Measurements from ENCODE around the gene PRUNE2.

PRUNE2 gene

DNA sequence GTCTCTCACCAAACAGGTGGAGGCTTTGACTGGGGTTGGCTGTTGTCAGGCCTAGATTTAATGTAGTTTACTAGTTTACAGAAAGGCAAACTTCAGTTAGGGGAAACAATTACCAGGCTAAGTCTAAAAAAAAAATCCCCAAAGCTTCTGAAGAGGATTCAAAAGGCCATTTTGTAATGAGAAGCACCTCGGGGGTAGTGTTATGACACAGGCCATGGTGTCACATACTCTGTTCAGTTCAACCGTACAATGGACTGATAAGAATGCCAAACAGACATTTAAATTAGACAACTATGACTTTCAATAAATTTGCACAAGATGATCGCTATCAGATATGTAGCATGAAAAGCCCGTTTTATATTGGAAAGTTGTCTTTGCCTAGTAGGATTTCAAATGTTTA is 261.7 kb downstream of the PRUNE2 start:
- no peak overlapping the region for H3K4me3 Mint-ChIP-seq
- ATAC-seq (ENCODE audit: low read depth) = no peak
- H3K27ac Mint-ChIP-seq = no peak overlapping the region
- H3K36me3 Mint-ChIP-seq = no peaks in the 10 kb centered on the region
- H3K27me3 Mint-ChIP-seq = no peaks in the 10 kb centered on the region
- no peaks in the 10 kb centered on the region for H3K9me3 Mint-ChIP-seq
- DNase-seq (ENCODE audit: low spot score in 2 of 2) = no peak
- peaks cover 10% of the 10 kb centered on the region for H3K4me1 Mint-ChIP-seq

DNA sequence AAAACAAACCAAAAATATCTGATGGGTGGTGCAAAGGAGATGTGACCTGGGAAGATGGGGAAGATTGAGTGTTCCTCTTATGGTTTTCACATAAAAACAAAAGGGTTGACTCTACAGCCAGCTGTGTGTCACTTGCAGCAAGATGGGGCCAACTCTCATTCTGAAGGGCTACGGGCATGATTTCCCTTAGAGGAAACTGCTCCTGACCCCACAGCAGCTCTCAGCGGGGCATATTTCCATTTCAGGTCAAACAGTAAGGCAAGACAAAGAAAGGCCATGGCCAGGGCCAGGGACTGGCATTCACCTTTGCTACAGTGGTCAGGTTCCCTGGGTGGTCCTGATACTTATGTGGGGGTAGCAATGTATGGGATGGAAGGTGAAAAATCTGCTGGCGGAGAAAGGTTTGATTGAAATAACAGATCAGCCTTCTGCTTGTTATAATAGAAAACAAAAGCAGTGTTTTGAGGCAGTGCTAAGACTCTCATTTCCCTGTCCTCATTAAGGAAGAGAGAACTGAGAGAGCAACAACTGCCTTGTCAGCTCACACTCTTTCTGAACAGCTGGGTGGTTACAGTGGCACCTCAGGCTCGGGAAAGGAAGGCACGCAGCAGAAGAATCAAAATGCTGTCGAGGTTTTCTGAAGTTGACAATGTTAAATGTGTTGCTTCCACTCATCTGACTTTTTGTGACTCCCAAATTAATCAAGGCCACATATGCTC is 262.4 kb downstream of the PRUNE2 start:
- H3K4me3 Mint-ChIP-seq = no peak overlapping the region
- H3K36me3 Mint-ChIP-seq = no peaks in the 10 kb centered on the region
- no peak overlapping the region for H3K27ac Mint-ChIP-seq
- H3K4me1 Mint-ChIP-seq = peaks cover 10% of the 10 kb centered on the region
- no peaks in the 10 kb centered on the region for H3K9me3 Mint-ChIP-seq
- DNase-seq (ENCODE audit: low spot score in 2 of 2) (no peak), ATAC-seq (ENCODE audit: low read depth) (peak; percentile 88)
- H3K27me3 Mint-ChIP-seq = no peaks in the 10 kb centered on the region

GRCh38 chr9:76642701-76643209 is 263.2 kb downstream of the PRUNE2 start:
- ATAC-seq (ENCODE audit: low read depth) = no peak
- H3K4me3 Mint-ChIP-seq = no peak overlapping the region
- peaks cover 10% of the 10 kb centered on the region for H3K4me1 Mint-ChIP-seq
- H3K36me3 Mint-ChIP-seq = no peaks in the 10 kb centered on the region
- H3K27me3 Mint-ChIP-seq = no peaks in the 10 kb centered on the region
- no peak for DNase-seq (ENCODE audit: low spot score in 2 of 2)
- H3K27ac Mint-ChIP-seq = no peak overlapping the region
- H3K9me3 Mint-ChIP-seq = no peaks in the 10 kb centered on the region

- Mint-ChIP-seq H3K36me3 (no peaks in the 10 kb centered on the region), H3K9me3 (no peaks in the 10 kb centered on the region), H3K27ac (no peak overlapping the region), H3K4me1 (peaks cover 10% of the 10 kb centered on the region), H3K4me3 (no peak overlapping the region), H3K27me3 (no peaks in the 10 kb centered on the region)
- ATAC-seq (ENCODE audit: low read depth) (no peak), DNase-seq (ENCODE audit: low spot score in 2 of 2) (no peak)
Measured at GRCh38 chr9:76642074-76642473, 263.8 kb downstream of the PRUNE2 start.

DNA sequence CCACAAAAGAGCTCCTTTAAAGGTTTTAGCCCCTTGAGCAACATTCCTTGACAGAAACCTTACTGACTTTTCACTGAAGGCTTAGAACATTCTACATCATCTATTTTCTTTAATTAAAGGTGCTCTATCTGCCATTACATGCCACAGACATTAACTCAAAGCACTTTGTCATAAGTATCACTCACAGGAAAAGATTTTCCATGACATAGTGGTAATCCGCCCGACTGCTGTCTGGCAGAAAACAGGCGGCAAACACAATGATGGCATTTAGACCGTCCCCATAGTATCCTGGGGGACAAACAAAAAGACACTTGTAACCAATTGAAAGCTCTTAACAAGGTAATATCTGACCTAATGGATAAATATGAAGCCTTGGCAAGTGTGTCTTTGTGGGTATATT is 267.9 kb downstream of the PRUNE2 start:
- Mint-ChIP-seq H3K9me3 (no peaks in the 10 kb centered on the region), H3K27ac (no peak overlapping the region), H3K4me3 (no peak overlapping the region), H3K4me1 (peaks cover 4% of the 10 kb centered on the region), H3K27me3 (no peaks in the 10 kb centered on the region), H3K36me3 (no peaks in the 10 kb centered on the region)
- no peak for ATAC-seq (ENCODE audit: low read depth)
- DNase-seq (ENCODE audit: low spot score in 2 of 2) = no peak

DNA sequence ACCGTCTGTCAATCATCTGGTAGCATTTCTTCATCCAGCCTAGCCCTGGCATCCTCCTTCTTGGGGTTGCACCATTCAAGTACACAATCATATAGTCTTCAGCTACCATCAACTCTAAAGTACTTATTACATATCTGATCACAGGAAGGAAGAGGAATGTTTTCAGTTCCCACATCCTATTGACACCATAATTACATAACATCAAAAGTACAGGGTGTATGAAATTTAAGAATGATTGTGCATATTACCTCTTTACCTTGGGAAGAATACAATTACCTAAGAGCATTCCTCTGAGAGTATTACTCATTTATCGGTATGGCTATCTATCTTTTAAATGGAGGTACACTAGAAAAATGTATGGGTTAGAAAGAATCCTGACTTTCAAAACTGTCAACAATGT is 268.5 kb downstream of the PRUNE2 start:
- Mint-ChIP-seq H3K27ac (no peak overlapping the region), H3K4me1 (no peaks in the 10 kb centered on the region), H3K27me3 (no peaks in the 10 kb centered on the region), H3K36me3 (no peaks in the 10 kb centered on the region), H3K4me3 (no peak overlapping the region), H3K9me3 (no peaks in the 10 kb centered on the region)
- DNase-seq (ENCODE audit: low spot score in 2 of 2) (no peak), ATAC-seq (ENCODE audit: low read depth) (no peak)

GRCh38 chr9:76634356-76635054 is 271.4 kb downstream of the PRUNE2 start:
- Mint-ChIP-seq H3K4me3 (no peak overlapping the region), H3K27me3 (no peaks in the 10 kb centered on the region), H3K4me1 (peaks cover under 1% of the 10 kb centered on the region), H3K27ac (no peak overlapping the region), H3K36me3 (no peaks in the 10 kb centered on the region), H3K9me3 (no peaks in the 10 kb centered on the region)
- DNase-seq (ENCODE audit: low spot score in 2 of 2) (no peak), ATAC-seq (ENCODE audit: low read depth) (no peak)

- Mint-ChIP-seq H3K36me3 (no peaks in the 10 kb centered on the region), H3K4me3 (no peak overlapping the region), H3K27ac (no peak overlapping the region), H3K4me1 (peaks cover 5% of the 10 kb centered on the region), H3K9me3 (no peaks in the 10 kb centered on the region), H3K27me3 (peaks cover 5% of the 10 kb centered on the region)
- no peak for DNase-seq (ENCODE audit: low spot score in 2 of 2)
- no peak for ATAC-seq (ENCODE audit: low read depth)
Measured at GRCh38 chr9:76630916-76631315, 275.0 kb downstream of the PRUNE2 start.

DNA sequence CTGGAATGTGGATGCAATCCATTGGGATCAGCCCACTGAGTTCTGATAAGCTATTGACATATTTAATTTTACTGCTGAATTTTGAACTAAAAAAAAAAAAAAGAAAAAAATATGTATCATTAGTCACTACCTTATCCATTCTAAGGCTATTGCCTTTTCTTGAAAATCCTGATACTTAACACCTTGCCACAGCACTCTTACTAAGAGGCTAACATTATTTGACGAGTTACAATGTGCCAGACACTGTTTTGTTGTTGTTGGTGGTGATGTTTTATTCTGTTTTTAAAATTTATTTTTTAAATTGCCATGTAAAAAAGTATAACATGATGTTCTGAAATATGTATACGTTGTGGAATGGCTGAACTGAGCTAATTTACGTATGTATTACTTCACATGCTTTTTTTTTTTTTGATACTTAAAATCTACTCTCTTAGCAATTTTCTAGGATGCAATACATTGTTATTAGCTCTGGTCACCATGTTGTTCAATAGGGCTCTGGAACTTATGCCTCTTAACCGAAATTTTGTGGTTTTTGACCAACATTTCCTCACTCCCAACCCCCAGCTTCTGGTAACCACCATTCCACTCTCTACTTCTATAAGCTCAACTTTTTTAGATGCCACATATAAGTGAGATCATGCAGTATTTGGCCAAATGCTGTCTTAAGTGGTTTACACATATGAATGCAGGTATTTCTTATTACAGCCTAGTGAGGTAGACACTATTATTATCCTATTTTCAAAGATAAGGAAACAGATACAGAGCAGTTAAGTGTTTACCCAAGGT is 276.5 kb downstream of the PRUNE2 start:
- Mint-ChIP-seq H3K4me1 (peaks cover 5% of the 10 kb centered on the region), H3K4me3 (no peak overlapping the region), H3K27me3 (peaks cover 5% of the 10 kb centered on the region), H3K27ac (no peak overlapping the region), H3K36me3 (no peaks in the 10 kb centered on the region), H3K9me3 (no peaks in the 10 kb centered on the region)
- ATAC-seq (ENCODE audit: low read depth) (no peak), DNase-seq (ENCODE audit: low spot score in 2 of 2) (no peak)

- H3K27me3 Mint-ChIP-seq = peaks cover 7% of the 10 kb centered on the region
- H3K9me3 Mint-ChIP-seq = no peaks in the 10 kb centered on the region
- no peaks in the 10 kb centered on the region for H3K36me3 Mint-ChIP-seq
- peaks cover 5% of the 10 kb centered on the region for H3K4me1 Mint-ChIP-seq
- no peak overlapping the region for H3K4me3 Mint-ChIP-seq
- ATAC-seq (ENCODE audit: low read depth) (no peak), DNase-seq (ENCODE audit: low spot score in 2 of 2) (no peak)
- no peak overlapping the region for H3K27ac Mint-ChIP-seq
Measured at GRCh38 chr9:76628155-76628554, 277.8 kb downstream of the PRUNE2 start.

- DNase-seq (ENCODE audit: low spot score in 2 of 2) (no peak), ATAC-seq (ENCODE audit: low read depth) (no peak)
- Mint-ChIP-seq H3K27me3 (peaks cover 7% of the 10 kb centered on the region), H3K27ac (no peak overlapping the region), H3K36me3 (no peaks in the 10 kb centered on the region), H3K9me3 (no peaks in the 10 kb centered on the region), H3K4me3 (no peak overlapping the region), H3K4me1 (peaks cover 5% of the 10 kb centered on the region)
Measured at GRCh38 chr9:76626980-76627379, 278.9 kb downstream of the PRUNE2 start.

DNA sequence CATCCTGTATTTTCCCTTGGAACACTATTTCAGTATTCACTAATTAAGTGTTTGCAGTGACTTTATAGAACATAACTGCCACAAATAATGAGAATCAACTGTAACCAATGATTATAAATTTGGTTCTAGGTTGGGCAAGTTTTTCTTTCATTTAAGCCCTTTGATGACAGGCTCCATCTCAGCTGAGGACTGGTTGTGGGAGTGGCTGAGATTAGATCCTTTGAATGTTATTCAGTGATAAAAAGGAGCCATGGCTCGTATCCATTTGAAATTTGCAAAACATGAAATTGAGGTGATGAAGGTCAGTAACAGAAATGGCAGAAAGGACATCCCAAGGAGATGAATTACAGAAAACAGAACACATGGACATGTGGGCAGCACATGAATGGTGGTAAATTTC is 279.8 kb downstream of the PRUNE2 start:
- no peak for ATAC-seq (ENCODE audit: low read depth)
- Mint-ChIP-seq H3K4me3 (no peak overlapping the region), H3K4me1 (peaks cover 5% of the 10 kb centered on the region), H3K27ac (no peak overlapping the region), H3K27me3 (peaks cover 7% of the 10 kb centered on the region), H3K36me3 (no peaks in the 10 kb centered on the region), H3K9me3 (no peaks in the 10 kb centered on the region)
- no peak for DNase-seq (ENCODE audit: low spot score in 2 of 2)

DNA sequence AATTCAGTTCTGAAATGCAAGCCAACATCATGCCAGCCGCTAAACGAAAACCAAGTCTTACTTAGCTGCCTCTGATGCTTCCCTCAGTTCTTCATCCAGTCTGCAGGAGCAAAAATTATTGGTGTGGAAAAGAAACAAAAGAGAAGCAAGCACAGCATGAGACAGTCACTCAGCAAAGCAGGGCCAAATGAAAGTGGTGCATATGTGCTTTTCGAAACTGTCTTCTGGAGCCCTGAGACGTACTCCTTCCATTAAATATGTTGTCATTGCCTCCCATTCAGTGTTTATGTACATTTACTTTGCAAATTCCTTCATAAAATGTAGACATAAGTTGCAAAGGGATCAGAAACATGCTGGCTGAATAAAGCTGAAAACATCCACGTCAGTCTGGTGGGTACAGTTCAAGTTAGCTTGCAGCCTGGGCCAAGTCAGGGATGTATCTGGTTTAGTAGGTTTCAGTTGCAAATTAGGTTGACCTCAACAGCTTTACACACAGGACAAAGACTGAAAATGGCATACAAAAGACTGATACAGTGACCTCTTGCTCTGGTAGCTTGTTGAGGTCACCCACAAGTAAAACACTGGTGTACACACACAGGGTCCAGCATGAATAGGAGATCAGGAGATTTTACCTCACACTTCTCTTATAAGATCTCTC is 281.4 kb downstream of the PRUNE2 start:
- H3K4me3 Mint-ChIP-seq = no peak overlapping the region
- no peaks in the 10 kb centered on the region for H3K9me3 Mint-ChIP-seq
- H3K36me3 Mint-ChIP-seq = no peaks in the 10 kb centered on the region
- H3K27ac Mint-ChIP-seq = no peak overlapping the region
- ATAC-seq (ENCODE audit: low read depth) = no peak
- peaks cover 8% of the 10 kb centered on the region for H3K27me3 Mint-ChIP-seq
- H3K4me1 Mint-ChIP-seq = peaks cover 6% of the 10 kb centered on the region
- DNase-seq (ENCODE audit: low spot score in 2 of 2) = no peak

DNA sequence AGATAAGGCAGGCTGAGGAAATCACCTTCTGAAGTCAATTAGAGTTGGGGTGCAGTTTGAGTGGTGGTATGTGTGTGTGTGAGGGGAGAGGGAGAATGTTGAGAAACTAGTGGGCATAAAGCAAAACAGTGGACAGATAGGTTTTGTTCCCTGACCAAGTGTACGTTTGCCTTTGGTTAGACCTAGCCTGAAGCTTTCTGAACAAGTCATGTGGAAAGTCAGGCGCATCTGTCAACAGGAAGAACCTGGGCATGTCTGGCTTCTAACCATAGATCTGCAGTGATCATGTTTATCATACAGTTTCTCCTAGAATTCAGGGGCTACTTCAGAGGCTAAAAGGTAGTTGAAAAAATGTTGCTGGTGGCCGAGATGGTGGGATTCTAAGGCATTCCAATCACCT is 284.9 kb downstream of the PRUNE2 start:
- H3K36me3 Mint-ChIP-seq = no peaks in the 10 kb centered on the region
- H3K9me3 Mint-ChIP-seq = no peaks in the 10 kb centered on the region
- peaks cover 7% of the 10 kb centered on the region for H3K27me3 Mint-ChIP-seq
- no peak overlapping the region for H3K27ac Mint-ChIP-seq
- DNase-seq (ENCODE audit: low spot score in 2 of 2) (no peak), ATAC-seq (ENCODE audit: low read depth) (no peak)
- no peak overlapping the region for H3K4me3 Mint-ChIP-seq
- peaks cover 3% of the 10 kb centered on the region for H3K4me1 Mint-ChIP-seq

All from memory B cell (primary cell).